Fibroblast of skin of left quadriceps (primary cell): ENCODE measurements around the gene MUC6.

Experiments used
- DNase-seq, 2 experiments: peaks; one replicate each; pipeline ENCODE4 v3.0.0-alpha.2; 2013; ENCODE audit warnings: low read depth in 2 of 2

MUC6 gene

DNA sequence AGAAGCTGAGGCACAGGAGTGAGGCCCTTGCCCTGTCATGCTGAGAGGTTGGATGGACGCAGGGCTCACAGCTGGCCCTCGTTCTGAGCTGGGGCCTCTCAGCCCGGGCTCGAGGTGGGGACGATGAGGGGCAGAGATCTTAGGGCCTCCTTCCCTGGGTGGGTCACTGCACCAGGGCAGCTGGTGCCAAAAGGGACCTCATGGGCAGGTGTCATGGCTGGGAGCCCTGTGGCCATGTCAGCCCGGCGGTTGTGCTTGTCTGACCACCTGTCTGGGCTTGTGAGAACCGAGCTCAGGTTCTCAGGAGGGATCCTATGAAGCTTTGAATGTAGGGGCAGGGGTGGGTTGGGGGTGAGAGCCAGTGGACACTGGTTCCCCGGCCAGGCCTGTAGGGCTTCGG is 1.8 kb upstream of the MUC6 start:
- DNase-seq = no peak

DNA sequence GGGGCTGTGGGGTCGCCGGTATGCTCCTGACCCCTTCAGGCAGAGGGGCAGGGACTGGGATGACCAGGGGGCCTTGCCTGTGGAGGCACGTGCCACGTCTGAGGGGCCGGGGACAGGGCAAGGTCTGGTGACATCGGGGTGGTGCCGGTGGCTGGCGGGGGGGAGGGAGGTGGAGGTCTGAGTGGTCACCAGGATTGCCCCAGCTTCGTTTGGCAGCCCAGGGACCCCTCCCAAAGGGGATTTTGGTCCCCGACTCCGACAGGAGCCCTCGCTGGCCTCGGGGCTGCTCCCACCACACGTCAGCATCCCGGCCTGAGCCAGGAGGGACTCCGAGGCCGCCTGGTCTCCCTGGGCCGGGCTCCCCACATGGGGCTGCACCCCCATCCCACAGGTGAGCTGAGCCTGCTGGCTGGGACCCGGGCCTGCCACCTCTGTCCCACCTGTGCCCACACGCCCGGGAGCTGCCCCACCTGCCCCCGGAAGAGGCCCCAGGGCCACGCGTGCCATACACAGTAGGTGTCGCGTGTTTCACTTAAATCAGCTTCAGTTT is 1.1 kb upstream of the MUC6 start:
- no peak for DNase-seq

DNA sequence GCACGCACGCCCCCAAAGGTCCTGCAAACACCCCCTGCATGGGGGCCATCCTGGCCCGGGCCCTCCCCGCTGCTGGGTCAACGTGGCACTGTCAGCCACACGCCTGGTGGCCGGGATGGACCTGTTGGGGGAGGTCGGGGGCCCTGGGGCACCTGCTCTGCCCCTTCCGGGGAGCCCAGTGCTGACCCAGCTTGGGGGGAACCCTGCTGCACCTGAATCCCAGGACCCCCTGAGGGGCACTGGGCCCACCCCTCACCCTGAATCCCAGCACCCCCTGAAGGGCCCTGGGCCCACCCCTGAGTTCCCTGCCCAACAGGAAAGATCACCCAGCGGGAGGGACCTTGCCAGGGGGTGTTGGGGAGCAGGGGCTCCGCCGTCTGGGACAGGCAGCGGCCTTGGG is 413 bp upstream of the MUC6 start:
- DNase-seq = no peak

DNA sequence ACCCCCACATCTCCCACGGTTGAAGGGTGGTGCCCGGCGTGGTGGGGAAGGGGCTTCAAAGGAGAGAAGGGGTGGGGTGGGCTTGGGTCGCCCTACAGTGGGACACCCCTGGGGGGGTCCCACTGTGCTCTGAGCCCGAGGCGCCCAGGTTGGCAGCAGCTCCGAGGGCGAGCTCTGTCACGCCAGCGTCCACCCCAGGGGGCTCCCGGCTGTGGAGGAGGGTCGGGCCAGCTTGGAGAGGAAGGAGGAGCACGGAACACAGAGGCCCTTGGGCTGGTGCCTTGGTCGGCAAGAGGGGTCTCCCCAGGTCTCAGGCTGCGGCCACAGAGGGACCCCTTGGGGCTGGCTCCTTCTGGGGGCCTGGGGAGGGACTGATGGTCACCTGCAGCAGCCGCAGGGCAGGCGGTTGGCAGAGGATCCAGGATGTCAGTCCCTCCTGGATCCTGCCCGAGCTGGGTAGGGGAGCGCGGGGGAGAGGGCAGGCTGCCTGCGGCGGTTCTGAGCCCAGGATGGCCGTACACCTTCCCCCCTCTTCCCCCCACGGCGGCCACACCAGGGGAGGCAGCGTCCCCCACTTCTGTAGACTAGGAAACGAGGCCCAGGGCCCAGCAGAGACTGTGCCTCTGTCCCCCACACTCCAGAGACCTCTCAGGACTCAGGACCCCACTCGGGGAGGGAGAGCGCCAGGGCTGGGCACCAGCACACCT is 788 bp downstream of the MUC6 start:
- no peak for DNase-seq

DNA sequence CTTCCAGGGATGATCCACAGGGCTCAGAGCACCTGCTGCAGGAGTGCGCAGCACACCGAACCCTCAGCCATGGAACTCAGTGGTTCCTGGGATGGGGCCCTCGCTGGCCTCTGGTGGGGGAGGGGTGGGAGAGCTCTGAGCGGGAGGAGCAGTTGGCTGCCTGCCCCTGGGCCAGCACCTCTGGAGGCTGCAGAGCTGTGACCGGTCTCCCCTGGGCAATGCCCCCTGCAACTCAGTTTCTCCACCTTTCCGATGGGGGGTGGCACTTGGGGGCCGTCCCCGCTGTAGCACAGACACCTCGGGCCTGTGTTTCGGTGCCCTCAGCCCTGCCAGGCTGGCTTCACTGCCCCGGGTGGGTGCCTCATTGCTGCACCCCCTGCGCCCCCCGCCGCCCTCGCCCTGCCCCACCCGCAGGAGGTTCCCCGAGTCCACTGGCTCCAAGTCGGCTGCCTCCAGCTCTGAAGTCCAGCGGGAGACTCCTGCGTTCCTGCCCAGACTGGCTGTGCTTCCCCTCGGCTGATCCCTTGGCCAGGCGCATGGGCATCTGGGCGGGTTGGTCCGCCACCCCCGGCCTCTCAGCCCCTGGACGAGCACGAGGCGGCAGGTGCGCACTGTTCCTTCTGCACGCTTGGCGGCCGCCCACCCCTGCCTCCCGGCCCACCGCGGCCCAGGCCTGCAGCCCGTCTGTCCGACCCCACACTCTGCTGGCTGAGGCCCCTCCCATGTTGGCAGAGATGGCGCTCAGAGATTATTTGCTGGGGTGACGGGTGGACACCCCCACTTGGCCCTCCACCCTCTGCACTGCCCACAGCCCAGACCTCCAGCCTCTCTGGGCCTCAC is 1.8 kb downstream of the MUC6 start:
- DNase-seq = no peak

DNA sequence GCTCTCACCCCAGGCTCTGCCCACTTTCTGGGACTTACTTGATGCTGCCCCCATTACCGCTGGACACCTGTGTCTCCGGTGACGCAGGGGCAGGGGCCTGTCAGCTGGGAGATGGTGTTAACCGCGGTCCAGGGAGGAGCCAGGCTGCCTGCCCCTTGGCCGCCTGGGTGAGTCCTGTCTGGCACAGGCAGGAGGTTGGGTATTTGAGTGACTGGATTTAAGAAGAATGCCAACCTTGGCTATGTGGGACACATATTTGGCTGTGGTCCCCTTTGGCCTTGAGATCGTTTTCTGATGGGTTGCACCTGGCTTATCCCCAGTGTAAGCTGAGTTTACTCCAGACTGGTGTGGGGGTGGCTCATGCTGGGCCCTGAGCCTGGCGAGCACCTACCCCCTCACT is 2.5 kb downstream of the MUC6 start:
- DNase-seq = no peak

DNA sequence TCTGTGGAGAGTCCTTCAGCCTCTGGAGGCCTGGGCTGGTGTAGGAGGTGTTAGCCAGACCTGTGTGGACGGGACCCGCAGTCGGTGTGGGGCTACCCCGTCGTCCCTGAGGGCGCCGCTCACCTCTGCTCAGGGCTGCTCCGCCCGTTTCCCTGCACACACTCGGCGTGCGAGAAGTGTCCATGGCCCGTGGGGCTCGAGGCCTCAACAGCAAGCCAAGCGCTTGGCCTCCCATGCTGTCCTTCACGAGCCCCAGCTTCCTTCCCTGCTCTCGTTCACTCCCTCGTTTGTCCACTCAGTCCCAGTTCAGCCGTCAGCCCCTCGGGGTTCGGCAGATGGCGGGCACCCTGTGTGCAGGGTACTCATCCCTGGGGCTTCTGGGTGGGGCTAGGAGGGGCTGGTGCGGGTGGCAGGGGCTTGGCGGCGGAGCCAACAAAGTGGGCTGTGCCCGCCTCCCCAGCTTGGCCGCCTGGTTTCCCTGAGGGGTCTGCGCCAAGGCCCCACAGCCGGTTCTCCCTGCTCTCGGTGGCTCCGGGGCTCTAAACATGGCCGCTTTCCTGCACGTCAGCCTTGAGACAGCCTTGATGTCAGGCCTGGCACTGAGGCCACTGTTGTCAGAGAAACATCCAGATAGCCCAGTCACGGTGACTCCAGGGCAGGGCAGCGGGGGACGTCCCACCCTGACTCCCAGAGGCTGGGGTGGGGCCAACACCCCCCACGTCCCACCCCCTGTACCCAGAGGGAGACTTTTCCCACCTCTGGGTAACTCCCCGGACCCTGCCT is 3.3 kb downstream of the MUC6 start:
- DNase-seq = no peak

DNA sequence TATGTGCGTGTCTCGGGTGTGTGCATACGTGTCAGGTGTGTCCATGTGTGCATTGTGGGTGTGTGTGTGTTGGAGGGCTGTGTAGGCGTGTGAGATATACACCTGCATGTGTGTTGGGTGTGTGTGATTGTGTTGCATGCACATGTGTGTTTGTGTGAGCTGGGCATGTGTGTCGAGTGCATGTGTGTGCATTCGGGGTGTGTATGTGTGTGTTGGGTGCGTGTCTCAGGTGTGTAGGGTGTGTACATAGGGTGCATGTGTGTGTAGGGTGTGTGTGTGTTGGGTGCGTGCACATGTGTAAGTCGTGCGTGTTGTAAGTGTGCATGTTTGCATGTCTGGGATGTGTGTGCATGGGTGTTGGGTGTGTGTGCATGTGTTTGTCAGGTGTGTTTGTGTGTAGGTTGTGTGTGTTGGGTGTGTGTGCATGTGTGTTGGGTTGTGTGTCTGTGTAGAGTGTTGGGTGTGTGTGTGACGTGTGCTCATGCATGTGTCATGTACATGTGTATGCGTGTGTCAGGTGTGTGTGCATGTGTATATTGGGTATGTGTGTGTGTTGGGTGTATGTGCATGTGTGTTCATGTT is 4.1 kb downstream of the MUC6 start:
- DNase-seq = no peak

DNA sequence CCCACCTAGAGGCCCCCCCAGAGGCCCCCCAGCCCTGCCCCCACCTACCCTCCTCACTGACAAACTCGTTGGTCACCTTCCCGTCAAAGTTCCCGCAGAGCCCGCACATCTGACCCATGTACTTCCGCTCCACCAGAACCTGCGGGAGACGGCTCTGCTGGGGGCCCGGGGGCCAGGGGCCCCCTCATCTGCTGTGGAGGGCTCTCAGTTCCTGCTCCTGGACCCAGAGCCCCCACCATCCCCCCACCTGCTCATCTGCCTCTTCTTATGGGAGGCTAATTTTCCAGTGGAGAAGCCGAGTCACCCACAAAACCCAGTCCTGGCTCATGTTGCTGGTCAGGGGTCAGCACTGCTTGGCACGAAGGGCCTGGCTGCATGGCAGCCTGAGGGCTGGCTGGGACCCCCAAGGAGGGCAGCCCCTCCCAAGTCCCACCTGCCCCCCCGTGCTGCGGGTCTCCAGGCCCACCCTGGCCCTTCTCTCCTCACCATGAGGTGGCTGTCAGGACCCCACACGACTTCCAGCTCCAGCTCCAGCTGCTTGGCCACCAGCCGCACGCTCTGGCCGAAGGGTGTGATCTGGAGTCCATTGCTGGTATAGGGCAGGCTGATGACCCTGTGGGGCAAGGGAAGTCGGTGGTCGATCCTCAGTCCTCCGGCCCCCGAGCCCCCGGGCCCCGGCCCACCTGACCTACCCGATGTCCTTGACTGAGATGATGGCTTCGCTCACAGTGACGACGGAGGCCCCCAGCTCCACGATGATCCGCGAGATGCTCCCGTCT is 5.2 kb downstream of the MUC6 start:
- no peak for DNase-seq

DNA sequence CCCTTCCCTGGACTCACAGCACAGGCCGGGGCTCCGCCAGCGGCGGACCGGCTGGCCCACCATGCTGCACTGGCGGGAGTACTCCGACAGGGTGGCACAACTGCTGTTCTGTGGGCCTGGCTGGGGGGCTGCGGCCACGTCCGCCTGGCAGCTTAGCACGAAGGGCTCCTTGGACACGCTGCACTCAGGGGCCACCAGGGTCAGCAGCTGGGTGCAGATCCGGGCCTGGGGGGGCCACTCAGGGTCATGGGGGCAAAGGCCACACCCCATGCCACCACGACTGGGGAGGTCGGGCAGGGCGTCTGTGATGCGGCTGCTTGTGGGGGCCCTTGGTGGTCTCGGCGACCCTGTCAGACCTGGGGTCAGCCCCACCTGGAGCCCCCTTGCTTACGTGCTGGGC is 6.0 kb downstream of the MUC6 start:
- DNase-seq = no peak

DNA sequence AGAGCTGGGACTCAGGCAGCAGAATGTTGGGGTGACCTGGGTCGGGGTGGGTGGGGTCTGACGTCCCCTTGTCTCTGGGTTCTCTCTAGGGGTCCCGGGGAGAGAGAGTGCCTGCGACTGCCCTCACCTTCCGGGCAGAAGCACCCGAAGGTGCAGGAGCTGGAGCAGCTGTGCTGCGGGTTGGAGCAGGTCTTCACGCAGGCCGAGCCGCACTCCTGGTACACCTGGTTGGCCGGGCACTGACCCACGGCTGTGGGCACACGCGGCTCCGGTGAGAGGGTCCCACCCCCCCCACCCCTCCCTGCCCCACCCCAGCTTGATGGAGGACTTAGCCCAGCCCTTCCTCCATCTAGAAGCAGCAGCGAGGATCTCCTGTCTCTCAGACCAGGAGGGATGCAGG is 6.4 kb downstream of the MUC6 start:
- no peak for DNase-seq

DNA sequence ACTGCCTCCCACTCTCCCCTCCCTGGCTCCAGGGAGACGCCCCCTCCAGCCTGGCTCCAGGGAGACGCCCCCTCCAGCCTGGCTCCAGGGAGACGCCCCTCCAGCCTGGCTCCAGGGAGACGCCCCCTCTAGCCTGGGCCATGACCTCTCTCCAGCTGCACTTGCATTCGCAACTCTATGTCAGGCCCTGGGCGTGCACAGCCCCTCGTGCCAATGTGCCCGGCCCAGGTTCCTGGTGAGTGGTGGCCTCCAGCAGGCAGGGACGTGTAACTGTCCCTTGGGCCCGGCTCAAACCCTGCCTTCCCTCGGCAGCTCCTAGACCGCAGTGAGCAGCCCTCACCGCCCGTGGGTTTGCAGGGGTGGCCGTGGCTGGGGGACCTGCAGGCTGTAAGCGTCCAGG is 6.9 kb downstream of the MUC6 start:
- no peak for DNase-seq

DNA sequence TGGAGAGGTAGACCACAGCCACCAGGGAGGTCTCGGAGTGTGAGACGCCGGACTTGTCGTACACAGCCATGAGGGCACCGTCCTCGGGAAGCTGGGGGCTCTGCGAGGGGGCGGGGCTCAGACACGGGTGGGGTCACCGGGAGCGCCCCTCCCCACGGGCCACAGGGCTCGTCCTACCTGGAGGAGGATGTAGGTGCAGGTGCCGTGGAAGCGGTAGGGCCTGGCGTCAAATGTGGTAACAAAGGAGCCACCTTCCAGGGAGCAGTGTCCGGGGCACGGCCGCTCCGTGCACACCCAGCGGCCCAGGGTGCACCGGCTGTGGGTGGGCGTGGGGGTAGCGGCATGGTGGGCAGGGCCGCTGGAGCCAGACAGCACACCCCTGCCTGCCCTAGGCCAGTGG is 7.5 kb downstream of the MUC6 start:
- no peak for DNase-seq

DNA sequence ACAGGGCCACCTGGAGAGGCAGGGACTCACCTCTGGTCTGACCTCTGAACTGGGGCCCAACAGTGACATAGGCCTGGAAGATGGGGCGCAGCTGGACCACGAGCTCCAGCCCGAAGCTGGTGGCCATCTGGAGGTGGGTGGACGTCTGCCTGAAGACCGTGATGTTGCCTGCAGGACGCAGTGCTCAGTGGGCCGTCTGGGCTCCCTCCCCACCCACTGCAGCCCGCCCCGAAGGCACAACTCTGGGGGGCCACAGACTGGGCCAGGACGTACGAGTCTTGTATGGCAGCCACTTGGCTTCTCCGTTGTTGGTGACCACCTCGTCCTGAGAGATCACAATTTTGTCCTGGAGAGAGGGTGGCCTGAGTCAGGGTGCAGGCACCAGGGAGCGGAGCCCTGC is 7.9 kb downstream of the MUC6 start:
- no peak for DNase-seq

DNA sequence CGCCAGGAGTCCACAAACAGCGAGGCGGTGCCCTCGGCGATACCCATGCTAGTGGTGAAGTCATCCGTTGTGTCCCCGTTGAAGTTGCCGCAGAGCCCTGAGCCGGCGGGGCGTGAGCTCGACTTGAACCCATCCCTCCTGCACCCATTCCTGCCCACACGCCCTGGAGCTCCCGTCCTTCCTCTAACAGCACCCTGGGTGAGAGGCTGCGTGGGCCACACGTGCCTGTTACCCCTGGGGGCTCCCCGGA is 8.3 kb downstream of the MUC6 start:
- DNase-seq = no peak

DNA sequence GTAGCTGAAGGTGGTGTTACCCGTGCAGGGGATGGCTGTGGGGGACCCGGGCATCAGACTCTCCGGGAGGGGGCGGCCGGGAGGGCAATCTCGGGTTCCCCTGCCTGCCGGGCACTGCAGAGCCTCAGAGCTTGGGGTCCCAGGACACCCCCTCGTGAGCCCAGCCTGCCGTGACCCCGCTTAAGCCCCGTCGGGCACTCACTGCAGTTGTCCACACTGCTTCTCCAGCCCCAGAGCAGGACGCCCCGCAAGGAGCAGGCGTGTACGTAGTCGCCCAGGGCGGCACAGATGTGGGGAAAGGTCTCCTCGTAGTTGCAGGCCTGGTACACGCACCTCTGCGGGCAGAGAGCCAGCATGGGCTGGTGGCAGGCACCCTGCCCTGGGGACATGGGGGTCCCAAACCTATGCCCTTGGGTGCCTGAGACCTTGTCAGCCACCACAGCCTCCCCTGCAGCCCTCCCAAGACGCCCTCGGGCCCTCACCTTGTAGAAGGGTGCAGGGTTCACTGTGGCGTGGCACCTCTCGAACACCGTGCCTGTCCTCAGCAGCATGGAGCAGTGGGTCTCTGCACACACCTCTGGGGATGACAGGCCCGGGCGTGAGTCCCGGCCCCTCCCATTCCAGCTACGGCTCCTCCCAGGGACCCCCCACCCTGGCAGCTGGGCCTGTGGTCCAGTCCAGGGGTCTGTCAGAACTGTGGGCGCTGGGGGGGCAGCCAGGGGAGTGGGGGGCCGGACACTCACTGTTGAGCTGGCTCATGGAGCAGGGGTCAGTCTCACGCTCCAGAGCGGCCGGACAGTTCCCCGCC is 8.8 kb downstream of the MUC6 start:
- no peak for DNase-seq

DNA sequence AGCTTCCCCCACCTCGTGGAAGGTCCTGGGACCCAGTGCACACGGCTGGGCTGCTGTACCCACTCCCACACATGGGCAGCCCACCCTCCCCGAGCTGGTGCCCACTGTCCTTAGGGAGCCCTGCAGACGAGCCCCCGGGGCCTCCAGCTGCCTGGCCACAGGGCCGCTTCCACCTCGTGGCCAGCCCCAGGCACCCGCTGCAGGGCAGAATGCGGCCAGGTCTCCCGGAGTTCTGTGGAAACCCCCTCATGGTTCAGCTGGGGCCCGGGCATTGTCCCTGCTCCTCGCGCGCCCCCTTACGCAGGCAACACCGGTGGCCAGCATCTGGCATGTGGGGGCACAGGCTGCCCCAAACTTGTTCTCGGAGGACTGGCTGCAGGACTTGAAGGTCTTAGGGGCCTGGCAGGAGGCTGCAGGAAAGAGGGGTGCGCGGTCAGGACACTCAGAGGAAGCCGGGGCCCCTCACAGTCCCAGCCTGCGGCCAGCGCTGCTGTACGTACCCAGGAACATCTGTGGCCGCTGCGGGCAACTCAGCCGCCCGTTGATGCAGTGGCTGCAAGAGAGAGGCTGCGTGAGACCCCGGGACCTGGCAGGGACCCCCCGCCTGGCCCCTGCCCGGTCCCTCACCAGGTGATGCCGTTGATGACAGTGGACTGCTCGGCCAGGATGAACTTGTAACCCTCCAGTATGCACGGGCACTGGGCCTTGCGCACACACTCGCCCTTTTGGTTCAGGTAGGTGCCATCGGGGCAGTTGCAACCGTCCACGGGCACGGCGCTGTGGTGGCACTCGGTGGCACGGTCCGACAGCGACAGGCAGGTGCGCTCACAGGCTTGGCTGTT is 9.7 kb downstream of the MUC6 start:
- no peak for DNase-seq

DNA sequence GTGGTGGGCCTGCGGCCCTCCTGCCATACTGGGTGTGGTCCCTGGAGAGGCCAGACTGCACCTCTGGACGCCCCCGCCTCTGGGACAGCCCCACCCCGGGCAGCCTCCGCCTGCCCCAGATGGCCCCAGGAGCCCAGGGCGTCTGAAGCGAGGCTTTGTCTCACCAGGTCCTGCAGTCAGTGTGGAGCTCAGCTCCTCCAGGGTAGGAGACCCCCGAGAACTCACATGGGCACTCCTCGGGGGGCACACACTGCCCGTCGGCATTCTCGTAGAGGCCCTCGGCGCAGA is 10.4 kb downstream of the MUC6 start:
- no peak for DNase-seq

DNA sequence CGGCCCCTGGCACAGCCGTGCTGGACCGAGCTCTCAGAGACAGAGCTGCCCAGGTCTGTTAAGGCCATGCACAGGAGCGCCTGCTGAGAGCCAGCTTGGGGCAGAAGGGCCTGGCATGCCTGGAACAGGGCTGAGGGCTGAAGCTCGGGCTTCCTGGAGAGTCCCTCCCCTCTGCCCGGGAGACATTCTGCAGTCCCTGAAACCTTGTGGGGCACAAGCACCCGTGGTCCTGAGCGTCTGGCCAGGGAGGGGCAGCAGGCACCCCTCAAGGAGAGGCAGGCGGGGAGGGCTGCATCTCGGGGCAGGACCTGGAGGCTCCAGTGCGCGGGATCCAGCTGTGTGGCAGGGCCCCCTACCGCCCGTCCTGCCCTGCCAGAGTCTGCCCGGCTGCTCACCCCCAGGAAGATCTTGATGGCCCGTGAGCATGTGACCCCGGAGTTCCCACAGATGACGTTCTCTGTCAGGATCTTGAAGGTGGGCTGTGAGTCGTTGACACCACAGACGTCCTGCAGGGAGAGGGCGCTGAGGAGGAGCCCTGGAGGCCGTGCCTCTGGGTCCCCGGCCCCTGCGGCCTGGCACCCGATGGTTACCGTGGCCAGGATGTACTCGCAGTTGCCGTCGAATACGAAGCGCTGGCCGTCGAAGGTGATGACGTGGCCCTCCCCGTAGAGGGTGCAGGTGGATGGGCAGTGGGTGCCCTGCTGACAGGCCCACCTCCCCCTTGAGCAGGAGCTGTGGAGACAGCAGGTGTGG is 10.9 kb downstream of the MUC6 start:
- no peak for DNase-seq
